BLaER1 treated with 17β-estradiol and CSF1 and Interleukin-3, amounts not matched to agents 10 nM and 100 nM (cell line): ENCODE data around the gene RNF141.

Experiments used
- H3K27ac ChIP-seq, 11 experiments: shearing (Covaris generic); formaldehyde crosslinking; 2 replicates each; pipeline ENCODE4 v1.8.1; 2022
- H3K27me3 ChIP-seq, 11 experiments: shearing (Covaris generic); formaldehyde crosslinking; 2 replicates each; pipeline ENCODE4 v1.8.1; 2022
- H3K36me3 ChIP-seq, 11 experiments: shearing (Covaris generic); formaldehyde crosslinking; 2 replicates each; pipeline ENCODE4 v1.8.1; 2022
- H3K4me1 ChIP-seq, 10 experiments: shearing (Covaris generic); formaldehyde crosslinking; 2 replicates each; pipeline ENCODE4 v1.8.1; 2022
- H3K4me2 ChIP-seq, 11 experiments: shearing (Covaris generic); formaldehyde crosslinking; 2 replicates each; pipeline ENCODE4 v1.8.1; 2022
- H3K4me3 ChIP-seq, 10 experiments: shearing (Covaris generic); formaldehyde crosslinking; 2 replicates each; pipeline ENCODE4 v1.8.1; 2022
- H3K9ac ChIP-seq, 11 experiments: shearing (Covaris generic); formaldehyde crosslinking; 2 replicates each; pipeline ENCODE4 v1.8.1; 2022
- H3K9me3 ChIP-seq, 11 experiments: shearing (Covaris generic); formaldehyde crosslinking; replicated peaks in 1 of 11; 2 replicates each; pipeline ENCODE4 v1.8.1; 2022
- H4K20me1 ChIP-seq, 11 experiments: shearing (Covaris generic); formaldehyde crosslinking; 2 replicates each; pipeline ENCODE4 v1.8.1; 2022
- Cebpa-rat ChIP-seq, 11 experiments: shearing (Covaris generic); IDR thresholded peaks; 2 replicates each; pipeline ENCODE4 v1.8.1; 2022

Gene RNF141

GRCh38 chr11:10551845-10552352 lies 10.9 kb upstream of the RNF141 start:
- Histone ChIP-seq H3K9ac (no peak overlapping the region), H3K4me1 (peaks cover 0 to 8% (median 0%) of the 10 kb centered on the region in 10 experiments; a peak in 3 of 20 replicates), H4K20me1 (no peaks in the 10 kb centered on the region), H3K36me3 (no peaks in the 10 kb centered on the region), H3K27me3 (no peaks in the 10 kb centered on the region), H3K9me3 (peaks cover 0 to 15% (median 6%) of the 10 kb centered on the region in 11 experiments; a peak in 11 of 22 replicates), H3K4me2 (no peak overlapping the region), H3K27ac (no peak overlapping the region), H3K4me3 (no peak overlapping the region)
- TF ChIP-seq Cebpa-rat (IDR thresholded peaks at IDR 0.05), result no peak

GRCh38 chr11:10551290-10551592 lies 10.3 kb upstream of the RNF141 start:
- no peak overlapping the region for H3K4me3 ChIP-seq
- H3K4me2 ChIP-seq, result no peak overlapping the region
- H4K20me1 ChIP-seq, result no peaks in the 10 kb centered on the region
- H3K36me3 ChIP-seq, result no peaks in the 10 kb centered on the region
- H3K9ac ChIP-seq, result no peak overlapping the region
- H3K27me3 ChIP-seq, result no peaks in the 10 kb centered on the region
- H3K9me3 ChIP-seq, result peaks cover 0 to 15% (median 6%) of the 10 kb centered on the region in 11 experiments; a peak in 12 of 22 replicates
- peaks cover 0 to 2% (median 0%) of the 10 kb centered on the region in 10 experiments; a peak in 2 of 20 replicates for H3K4me1 ChIP-seq
- H3K27ac ChIP-seq, result no peak overlapping the region
- TF ChIP-seq Cebpa-rat (IDR thresholded peaks at IDR 0.05), result no peak

GRCh38 chr11:10550503-10551289 lies 9.7 kb upstream of the RNF141 start:
- Histone ChIP-seq H3K36me3 (no peaks in the 10 kb centered on the region), H3K27me3 (no peaks in the 10 kb centered on the region), H3K27ac (no peak overlapping the region), H3K4me1 (peaks cover 0 to 2% (median 0%) of the 10 kb centered on the region in 10 experiments; a peak in 3 of 20 replicates), H4K20me1 (no peaks in the 10 kb centered on the region), H3K4me2 (no peak overlapping the region), H3K9ac (no peak overlapping the region), H3K4me3 (no peak overlapping the region), H3K9me3 (peaks cover 0 to 16% (median 6%) of the 10 kb centered on the region in 11 experiments; a peak in 13 of 22 replicates)
- TF ChIP-seq Cebpa-rat (IDR thresholded peaks at IDR 0.05), result no peak

- Histone ChIP-seq H3K9me3 (peaks cover 22 to 32% (median 26%) of the 10 kb centered on the region in 11 experiments), H4K20me1 (no peaks in the 10 kb centered on the region), H3K9ac (no peak overlapping the region), H3K27me3 (no peaks in the 10 kb centered on the region), H3K4me1 (peaks cover 12 to 25% (median 18%) of the 10 kb centered on the region in 10 experiments), H3K27ac (peak overlapping the region in 8 of 11 experiments; percentile 11 to 69 (median 52); a peak in 11 of 22 replicates), H3K4me2 (peak overlapping the region; percentile 27 to 61 (median 47); a peak in 20 of 22 replicates), H3K4me3 (peak overlapping the region in 3 of 10 experiments; percentile 8 to 20 (median 15); a peak in 3 of 20 replicates), H3K36me3 (peaks cover 0 to 10% (median 0%) of the 10 kb centered on the region in 11 experiments; a peak in 4 of 22 replicates)
- TF ChIP-seq Cebpa-rat (IDR thresholded peaks at IDR 0.05), result no peak
Observed at GRCh38 chr11:10544491-10545465, 3.8 kb upstream of the RNF141 start.

GRCh38 chr11:10543782-10544181 lies 2.8 kb upstream of the RNF141 start:
- Histone ChIP-seq H3K9me3 (peaks cover 22 to 32% (median 26%) of the 10 kb centered on the region in 11 experiments), H3K9ac (no peak overlapping the region), H4K20me1 (no peaks in the 10 kb centered on the region), H3K27me3 (no peaks in the 10 kb centered on the region), H3K4me2 (no peak overlapping the region), H3K36me3 (peaks cover 0 to 10% (median 0%) of the 10 kb centered on the region in 11 experiments; a peak in 4 of 22 replicates), H3K27ac (peak overlapping the region in 2 of 11 experiments; percentile 66 to 69; a peak in 2 of 22 replicates), H3K4me1 (peaks cover 15 to 33% (median 21%) of the 10 kb centered on the region in 10 experiments), H3K4me3 (peak overlapping the region in 2 of 10 experiments; percentile 28 to 33; a peak in 2 of 20 replicates)
- no peak for TF ChIP-seq Cebpa-rat (IDR thresholded peaks at IDR 0.05)

- Histone ChIP-seq H3K4me3 (no peak overlapping the region), H3K9me3 (peaks cover 22 to 32% (median 26%) of the 10 kb centered on the region in 11 experiments), H3K4me2 (no peak overlapping the region)
Observed at GRCh38 chr11:10542776-10543175, 1.8 kb upstream of the RNF141 start.

GRCh38 chr11:10541561-10541930 lies 559 bp upstream of the RNF141 start:
- Histone ChIP-seq H3K9ac (peak overlapping the region in 5 of 11 experiments; percentile 88 to 95 (median 91); a peak in 3 of 22 replicates), H3K9me3 (peaks cover 22 to 32% (median 26%) of the 10 kb centered on the region in 11 experiments), H4K20me1 (no peaks in the 10 kb centered on the region), H3K36me3 (peaks cover 0 to 10% (median 0%) of the 10 kb centered on the region in 11 experiments; a peak in 4 of 22 replicates), H3K27ac (peak overlapping the region in 9 of 11 experiments; percentile 84 to 91 (median 87); a peak in 12 of 22 replicates), H3K4me2 (peak overlapping the region; percentile 65 to 94 (median 89)), H3K27me3 (no peaks in the 10 kb centered on the region), H3K4me3 (peak overlapping the region in 7 of 10 experiments; percentile 74 to 93 (median 89); a peak in 6 of 20 replicates), H3K4me1 (peaks cover 15 to 46% (median 22%) of the 10 kb centered on the region in 10 experiments)
- no peak for TF ChIP-seq Cebpa-rat (IDR thresholded peaks at IDR 0.05)

More at GRCh38 chr11:10542776-10543175, 1.8 kb upstream of the RNF141 start:
- no peak overlapping the region for H3K27ac ChIP-seq
- no peaks in the 10 kb centered on the region for H3K27me3 ChIP-seq
- peaks cover 0 to 10% (median 0%) of the 10 kb centered on the region in 11 experiments; a peak in 4 of 22 replicates for H3K36me3 ChIP-seq
- peaks cover 15 to 41% (median 22%) of the 10 kb centered on the region in 10 experiments for H3K4me1 ChIP-seq
- TF ChIP-seq Cebpa-rat (IDR thresholded peaks at IDR 0.05), result no peak
- H4K20me1 ChIP-seq, result no peaks in the 10 kb centered on the region
- no peak overlapping the region for H3K9ac ChIP-seq

- TF ChIP-seq Cebpa-rat (IDR thresholded peaks at IDR 0.05), result no peak
- Histone ChIP-seq H3K36me3 (peaks cover 0 to 10% (median 0%) of the 10 kb centered on the region in 11 experiments; a peak in 4 of 22 replicates), H4K20me1 (no peaks in the 10 kb centered on the region), H3K4me2 (peak overlapping the region; percentile 82 to 94 (median 90)), H3K9me3 (peaks cover 22 to 28% (median 26%) of the 10 kb centered on the region in 11 experiments), H3K4me1 (peaks cover 15 to 53% (median 24%) of the 10 kb centered on the region in 10 experiments), H3K27ac (peak overlapping the region; percentile 73 to 91 (median 86)), H3K27me3 (no peaks in the 10 kb centered on the region), H3K9ac (peak overlapping the region; percentile 86 to 95 (median 91)), H3K4me3 (peak overlapping the region; percentile 74 to 93 (median 86))
Observed at GRCh38 chr11:10540546-10540914, 457 bp downstream of the RNF141 start.
